GM19372 (cell line): Measurements from ENCODE around the gene CRYBG2.
A peak's percentile ranks its signal among the peaks of the same experiment; 100 is the strongest.
"Not testable (repeated sequence)": the region's sequence is repeated elsewhere in the genome, so short reads cannot be mapped to it uniquely, and the experiment has no call there.

Experiments used
- ATAC-seq: cut with Tn5 transposase; IDR thresholded peaks from one replicate; pipeline ENCODE4 v1.9.1; 2021; ENCODE audit warnings: mild to moderate bottlenecking, low read depth, moderate library complexity; ENCODE audit not compliant: unreplicated experiment

The CRYBG2 gene

DNA sequence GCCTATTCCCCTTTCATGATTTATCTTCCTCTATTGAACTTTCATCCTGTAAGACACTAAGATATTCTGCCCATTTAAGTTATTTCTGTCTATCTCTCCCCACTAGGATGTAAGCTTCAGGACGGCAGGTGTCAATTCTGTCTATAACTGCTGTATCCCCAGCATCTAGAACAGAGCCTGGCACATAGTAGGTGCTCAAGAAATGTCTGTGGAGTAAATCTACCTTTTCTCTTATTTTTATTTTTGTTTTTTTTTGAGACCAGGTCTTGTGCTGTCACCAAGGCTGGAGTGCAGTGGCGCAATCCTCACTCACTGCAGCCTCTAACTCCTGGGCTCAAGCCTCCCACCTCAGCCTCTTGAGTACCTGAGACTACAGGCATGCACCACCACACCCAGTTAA, 30.5 kb downstream of the CRYBG2 start:
- ATAC-seq: no peak

DNA sequence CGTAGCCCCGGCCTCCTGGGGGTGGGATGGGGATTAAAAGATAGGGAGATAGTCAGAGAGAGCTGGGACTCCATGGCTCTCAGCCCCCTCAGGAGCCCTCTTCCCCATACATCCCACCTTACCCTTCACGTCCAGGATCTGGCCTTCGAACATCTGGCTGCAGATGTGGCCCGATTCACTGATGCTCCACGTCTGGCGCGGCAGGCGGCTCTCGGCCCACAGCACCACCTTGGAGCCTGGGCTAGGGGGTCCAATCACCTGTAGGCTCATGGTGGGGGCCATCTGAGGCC, 31.9 kb downstream of the CRYBG2 start:
- ATAC-seq: no peak

GRCh38 chr1:26321315-26322041, 32.5 kb downstream of the CRYBG2 start:
- ATAC-seq: no peak

GRCh38 chr1:26320896-26321295, 33.0 kb downstream of the CRYBG2 start:
- ATAC-seq: no peak

GRCh38 chr1:26318338-26319064, 35.4 kb downstream of the CRYBG2 start:
- ATAC-seq: no peak

GRCh38 chr1:26317612-26318337, 36.2 kb downstream of the CRYBG2 start, which contains the start of gene CD52:
CD52 (plus strand) TSS chr1:26317958; CDS start chr1:26318018, 60 bp downstream.
- ATAC-seq: no peak

DNA sequence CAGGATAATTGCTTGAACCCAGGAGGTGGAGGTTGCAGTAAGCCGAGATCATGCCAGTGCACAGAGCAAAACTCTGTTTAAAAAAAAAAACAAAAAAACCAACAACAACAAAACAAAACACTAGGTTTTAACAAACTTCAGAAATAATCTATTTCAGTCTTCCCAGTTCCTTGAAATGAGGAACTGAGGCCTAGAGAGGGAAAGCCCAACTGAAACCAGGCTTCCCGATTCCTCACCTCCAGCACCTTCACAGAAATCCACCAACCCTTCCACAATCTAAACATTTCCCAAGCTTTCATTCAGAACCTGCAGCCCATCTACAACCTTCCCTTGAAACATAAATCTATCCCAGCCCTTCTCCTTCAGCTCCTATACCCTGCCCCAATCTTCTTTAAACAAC, 36.8 kb downstream of the CRYBG2 start:
- ATAC-seq: no peak

- no peak for ATAC-seq
Observed at GRCh38 chr1:26315874-26316850, 37.8 kb downstream of the CRYBG2 start.

DNA sequence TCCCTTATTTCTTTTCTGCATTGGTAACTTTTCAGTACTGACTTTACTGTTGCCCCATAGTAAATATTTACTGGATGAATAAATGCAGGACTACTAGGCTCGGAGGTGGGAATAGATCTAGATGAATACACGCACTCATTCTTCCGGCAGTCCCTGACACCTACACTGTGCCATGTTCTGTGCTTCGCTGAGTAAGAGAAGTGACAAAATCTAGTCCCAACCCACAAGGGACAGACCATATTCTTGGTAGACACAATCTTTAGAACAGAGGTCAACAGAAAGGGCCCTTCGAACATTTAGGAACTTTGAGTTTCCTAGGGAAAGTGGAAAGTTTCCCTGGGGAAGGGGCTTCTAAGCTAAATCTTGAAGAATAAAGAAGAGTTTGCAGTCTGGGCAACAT, 39.4 kb downstream of the CRYBG2 start:
- no peak for ATAC-seq

- ATAC-seq: not testable (repeated sequence)
Observed at GRCh38 chr1:26307966-26308899, 45.7 kb downstream of the CRYBG2 start.

- ATAC-seq: no peak
Observed at GRCh38 chr1:26307363-26307781, 46.6 kb downstream of the CRYBG2 start.

- peak; percentile 98 for ATAC-seq
Observed at GRCh38 chr1:26306290-26307229, 47.4 kb downstream of the CRYBG2 start, which contains the start of gene UBXN11. UBXN11 (minus strand) TSS chr1:26306636; CDS start chr1:26302883, 3,753 bp downstream.

GRCh38 chr1:26305667-26306289, 48.2 kb downstream of the CRYBG2 start:
- no peak for ATAC-seq

DNA sequence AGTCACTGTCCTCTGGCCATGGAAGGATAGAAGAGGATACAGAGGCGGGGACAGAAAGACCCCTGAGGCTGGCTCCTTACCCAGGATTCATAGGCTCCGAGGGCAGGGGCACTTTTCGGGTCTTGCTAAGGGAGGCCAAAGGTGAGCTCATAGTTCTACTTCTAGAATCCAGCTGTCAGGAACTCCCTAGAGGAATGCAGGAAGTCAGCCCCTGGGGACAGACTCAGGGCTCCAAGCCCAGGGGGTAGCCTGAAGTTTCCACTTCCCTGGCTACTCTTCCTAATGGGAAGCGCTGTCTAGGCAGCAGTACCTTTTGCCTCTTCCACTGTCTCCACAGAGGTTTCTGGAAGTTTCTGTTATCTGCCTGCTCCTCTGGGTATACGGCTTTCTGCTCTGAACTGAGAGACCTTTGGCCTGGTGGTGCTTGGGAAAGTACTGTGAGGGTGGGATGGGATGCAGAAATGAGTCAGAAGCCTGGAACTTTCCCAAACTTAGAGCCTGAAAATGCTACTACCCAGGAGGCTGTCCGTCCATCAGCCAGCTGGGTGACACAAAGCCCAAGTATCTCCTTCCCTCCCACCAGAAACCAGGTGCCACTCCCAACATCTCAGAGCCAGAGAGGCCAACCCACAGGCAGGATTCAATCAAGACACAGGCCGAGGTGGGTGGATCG, 51.1 kb downstream of the CRYBG2 start:
- no peak for ATAC-seq

DNA sequence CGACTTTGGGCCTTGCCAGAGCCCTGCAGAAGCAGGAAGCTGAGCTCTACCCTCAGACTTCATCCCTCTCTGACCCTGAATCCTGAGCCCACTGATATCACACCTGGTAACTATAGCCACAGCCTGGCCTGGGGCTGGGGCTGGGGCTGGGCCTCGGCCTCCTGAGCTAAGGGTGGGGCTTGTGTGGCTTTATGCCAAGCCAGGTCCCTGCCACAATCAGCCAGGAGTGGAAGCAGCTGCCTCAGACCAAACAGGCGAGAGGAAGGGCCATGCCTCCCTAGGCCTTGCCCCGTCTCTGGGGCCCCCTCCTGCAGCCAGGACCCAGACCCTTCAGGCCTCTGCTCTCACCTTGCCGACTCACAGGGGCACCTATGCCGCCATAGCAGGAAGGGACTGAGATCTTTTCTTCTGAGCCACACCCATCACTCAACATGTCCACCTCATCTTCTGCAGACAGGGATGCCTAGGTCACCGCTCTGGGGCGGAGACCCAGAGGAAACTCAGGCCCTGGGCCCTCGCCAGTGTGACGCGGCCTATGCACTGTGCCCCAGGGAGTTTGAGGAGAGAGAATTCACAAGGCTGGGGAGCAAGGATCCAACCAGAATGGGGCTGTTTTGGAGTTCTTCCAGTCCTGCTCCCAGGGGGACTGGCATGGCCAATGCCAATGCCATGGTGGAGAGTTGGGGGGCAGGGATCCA, 53.2 kb downstream of the CRYBG2 start:
- no peak for ATAC-seq

GRCh38 chr1:26297791-26298124, 56.2 kb downstream of the CRYBG2 start:
- ATAC-seq: no peak
